GM12878 (cell line): ENCODE results near the gene H2AZ1.

Experiments
- MYC ChIP-seq: IDR thresholded peaks from 2 replicates; pipeline ENCODE4 v1.6.1; 2011; ENCODE audit warnings: mild to moderate bottlenecking, low read length, moderate library complexity, inconsistent platforms; ENCODE audit not compliant: insufficient read depth, insufficient replicate concordance, insufficient read length, severe bottlenecking
- POLR2AphosphoS5 ChIP-seq: IDR thresholded peaks from 2 replicates; pipeline ENCODE4 v1.6.1; 2011; ENCODE audit warnings: mild to moderate bottlenecking, low read length, inconsistent platforms
- ZBED1 ChIP-seq: IDR thresholded peaks from 2 replicates; pipeline ENCODE4 v1.6.1; 2016; ENCODE audit warnings: borderline replicate concordance

DNA sequence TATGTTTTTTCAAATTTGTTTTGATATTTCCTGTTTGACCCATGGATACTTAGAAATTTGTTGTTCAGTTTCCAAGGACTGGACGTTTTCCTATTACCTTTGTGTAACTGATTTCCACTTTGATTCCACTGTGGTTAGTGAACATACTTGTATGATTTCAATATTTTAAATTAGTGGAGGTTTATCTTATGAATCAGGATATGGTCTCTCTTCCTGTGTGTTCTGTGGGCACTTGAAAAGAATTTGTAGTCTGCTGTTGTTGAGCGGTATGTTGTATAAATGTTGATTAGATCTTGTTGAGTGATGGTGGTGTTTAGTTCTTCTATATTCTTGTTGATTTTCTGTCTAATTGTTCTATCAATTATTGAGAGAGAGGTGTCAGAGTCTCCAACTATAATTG is 34.6 kb downstream of the H2AZ1 start:
- TF ChIP-seq MYC (no peak), POLR2AphosphoS5 (no peak), ZBED1 (no peak)
